GM23338 (cell line): ENCODE results near the gene HPD. TPM values are rescaled to one million over a fixed set of nuclear protein-coding genes. Genes with fewer than 3 reads are reported as not detected.

Source experiments
- ATAC-seq: fragments of 200-7000 bp; cut with Tn5 transposase; 3 replicates; pipeline ENCODE4 v1.9.1; 2020
- DNase-seq: peaks from one replicate; pipeline ENCODE4 v3.0.0-alpha.2; 2015; ENCODE audit warnings: low spot score
- H2AFZ ChIP-seq: fragments of 200-600 bp; sonication (generic); 2 replicates; pipeline ENCODE4 v1.8.0; 2016; ENCODE audit warnings: antibody characterized with exemption, mild to moderate bottlenecking, moderate library complexity
- H3F3A ChIP-seq: fragments of 200-600 bp; sonication (generic); replicated peaks from 2 replicates; pipeline ENCODE4 v1.8.0; 2017; ENCODE audit warnings: antibody characterized with exemption, mixed run types, low read depth
- H3K27ac ChIP-seq: fragments of 200-600 bp; sonication (generic); 2 replicates; pipeline ENCODE4 v1.6.1; 2016; ENCODE audit warnings: low read depth
- H3K27me3 ChIP-seq: fragments of 200-600 bp; sonication (generic); 2 replicates; pipeline ENCODE4 v1.8.0; 2016; ENCODE audit warnings: mild to moderate bottlenecking, mixed run types, moderate library complexity; ENCODE audit not compliant: insufficient read depth
- H3K36me3 ChIP-seq: fragments of 200-600 bp; sonication (generic); 2 replicates; pipeline ENCODE4 v1.8.0; 2016; ENCODE audit warnings: mild to moderate bottlenecking; ENCODE audit not compliant: insufficient read depth
- H3K4me1 ChIP-seq: fragments of 200-600 bp; sonication (generic); 2 replicates; pipeline ENCODE4 v1.8.0; 2016; ENCODE audit warnings: mild to moderate bottlenecking, moderate library complexity; ENCODE audit not compliant: insufficient read depth
- H3K4me2 ChIP-seq: fragments of 200-600 bp; sonication (generic); 2 replicates; pipeline ENCODE4 v1.7.1; 2017; ENCODE audit warnings: mixed run types
- H3K4me3 ChIP-seq: fragments of 200-600 bp; sonication (generic); 2 replicates; pipeline ENCODE4 v1.6.1; 2016; ENCODE audit warnings: mixed run types
- H3K79me2 ChIP-seq: fragments of 200-600 bp; sonication (generic); replicated peaks from 2 replicates; pipeline ENCODE4 v1.8.0; 2017; ENCODE audit warnings: mild to moderate bottlenecking; ENCODE audit not compliant: insufficient read depth
- H3K9me2 ChIP-seq: fragments of 200-600 bp; sonication (generic); 2 replicates; pipeline ENCODE4 v1.8.0; 2017; ENCODE audit not compliant: insufficient read depth
- H4K20me1 ChIP-seq: fragments of 200-600 bp; sonication (generic); replicated peaks from 2 replicates; pipeline ENCODE4 v1.8.0; 2017; ENCODE audit warnings: mild to moderate bottlenecking; ENCODE audit not compliant: insufficient read depth
- H3K27ac Mint-ChIP-seq: 2 replicates; pipeline ENCODE4 v1.8.0; 2020; ENCODE audit warnings: inconsistent platforms, mild to moderate bottlenecking, moderate library complexity, mixed read lengths
- H3K27me3 Mint-ChIP-seq: 3 replicates; pipeline ENCODE4 v1.8.0; 2022; ENCODE audit warnings: low read depth, mild to moderate bottlenecking, moderate library complexity, mixed read lengths, inconsistent platforms; ENCODE audit not compliant: insufficient read depth, poor library complexity
- H3K36me3 Mint-ChIP-seq: 3 replicates; pipeline ENCODE4 v1.8.0; 2021; ENCODE audit warnings: low read depth, mild to moderate bottlenecking, inconsistent platforms, moderate library complexity, mixed read lengths
- H3K4me1 Mint-ChIP-seq: 3 replicates; pipeline ENCODE4 v1.8.0; 2020; ENCODE audit warnings: mild to moderate bottlenecking, inconsistent platforms, mixed read lengths
- H3K4me3 Mint-ChIP-seq: 3 replicates; pipeline ENCODE4 v1.8.0; 2021; ENCODE audit warnings: moderate library complexity, mild to moderate bottlenecking, inconsistent platforms, mixed read lengths
- H3K9me3 Mint-ChIP-seq: 3 replicates; pipeline ENCODE4 v1.8.0; 2020; ENCODE audit warnings: moderate library complexity, mild to moderate bottlenecking, inconsistent platforms, mixed read lengths
- CREB1 ChIP-seq: fragments of 250-450 bp; sonication (Bioruptor Pico); IDR thresholded peaks from 2 replicates; pipeline ENCODE4 v1.5.0; 2020; ENCODE audit warnings: low read depth, mild to moderate bottlenecking, moderate library complexity
- EZH2phosphoT487 ChIP-seq: fragments of 200-600 bp; sonication (generic); IDR thresholded peaks from one replicate; pipeline ENCODE4 v1.8.1; 2018; ENCODE audit warnings: antibody characterized with exemption; ENCODE audit not compliant: unreplicated experiment
- JUNB ChIP-seq: IDR thresholded peaks from one replicate; pipeline ENCODE4 v1.6.1; 2016; ENCODE audit warnings: antibody characterized with exemption; ENCODE audit not compliant: unreplicated experiment
- NANOG ChIP-seq: IDR thresholded peaks from 2 replicates; pipeline ENCODE4 v1.6.1; 2016; ENCODE audit warnings: antibody characterized with exemption, borderline replicate concordance
- ZNF114 ChIP-seq: fragments of 250-450 bp; sonication (Bioruptor Pico); IDR thresholded peaks from 2 replicates; pipeline ENCODE4 v1.5.0; 2020; ENCODE audit warnings: mild to moderate bottlenecking, moderate library complexity
- ZNF331 ChIP-seq: fragments of 250-450 bp; sonication (Bioruptor Pico); IDR thresholded peaks from 2 replicates; pipeline ENCODE4 v1.5.0; 2020; ENCODE audit warnings: low read depth, mild to moderate bottlenecking, moderate library complexity
- ZNF462 ChIP-seq: fragments of 250-450 bp; sonication (Bioruptor Pico); IDR thresholded peaks from 2 replicates; pipeline ENCODE4 v1.5.0; 2020; ENCODE audit warnings: mild to moderate bottlenecking, moderate library complexity
- polyA plus RNA-seq: library from polyadenylated mRNA; unstranded; fragments of >200 nt; fragmentation: Nextera tagmentation; extraction: Ambion mirVana; gene quantifications from 2 replicates; pipeline ENCODE4 v1.2.1, GENCODE V29; 2016
- total RNA-seq: library from RNA; depleted of rRNA; stranded (reverse); fragments of >200 nt; shearing (Covaris generic); gene quantifications from 2 replicates; pipeline ENCODE4 v1.2.3, GENCODE V29; 2014
- TF ChIP-seq, protein P1 (sequence below): IDR thresholded peaks from 2 replicates; pipeline ENCODE4 v1.6.1; 2016; ENCODE audit warnings: antibody characterized with exemption
- TF ChIP-seq, protein P2 (sequence below): IDR thresholded peaks from one replicate; pipeline ENCODE4 v1.6.1; 2018; ENCODE audit warnings: antibody characterized with exemption; ENCODE audit not compliant: unreplicated experiment
- TF ChIP-seq, protein P3 (sequence below), 2 experiments: fragments of 200-600 bp in 1 of 2; sonication (generic) in 1 of 2; conservative IDR thresholded peaks; 2 replicates each; pipeline versions ENCODE4 v1.5.1 to v1.6.1; 2016 to 2017; ENCODE audit warnings: antibody characterized with exemption in 2 of 2, low read depth in 2 of 2, mild to moderate bottlenecking in 2 of 2, moderate library complexity in 1 of 2

The HPD gene
- total and polyA plus RNA-seq, 2 experiments from 2014 or later: not detected

DNA sequence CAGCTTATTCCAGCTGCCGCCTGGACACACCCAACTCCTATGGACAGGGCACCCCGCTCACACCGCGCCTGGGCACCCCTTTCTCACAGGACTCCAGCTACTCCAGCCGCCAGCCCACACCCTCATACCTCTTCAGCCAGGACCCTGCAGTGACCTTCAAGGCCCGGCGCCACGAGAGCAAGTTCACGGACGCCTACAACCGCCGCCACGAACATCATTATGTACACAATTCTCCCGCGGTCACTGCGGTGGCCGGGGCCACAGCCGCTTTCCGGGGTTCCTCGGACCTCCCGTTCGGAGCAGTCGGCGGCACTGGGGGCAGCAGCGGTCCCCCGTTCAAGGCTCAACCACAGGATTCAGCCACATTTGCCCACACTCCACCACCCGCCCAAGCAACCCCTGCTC lies 48.9 kb downstream of the HPD start:
- no peaks in the 10 kb centered on the region for H3K36me3 ChIP-seq
- peaks cover 15% of the 10 kb centered on the region; the same call in 1 of the 2 replicates for H4K20me1 ChIP-seq
- no peaks in the 10 kb centered on the region for H3K9me3 Mint-ChIP-seq
- ATAC-seq (no peak), DNase-seq (no peak)
- no peak for TF ChIP-seq NANOG
- TF ChIP-seq CREB1 (CRISPR knock-in tag): no peak
- TF ChIP-seq, protein P1, sequence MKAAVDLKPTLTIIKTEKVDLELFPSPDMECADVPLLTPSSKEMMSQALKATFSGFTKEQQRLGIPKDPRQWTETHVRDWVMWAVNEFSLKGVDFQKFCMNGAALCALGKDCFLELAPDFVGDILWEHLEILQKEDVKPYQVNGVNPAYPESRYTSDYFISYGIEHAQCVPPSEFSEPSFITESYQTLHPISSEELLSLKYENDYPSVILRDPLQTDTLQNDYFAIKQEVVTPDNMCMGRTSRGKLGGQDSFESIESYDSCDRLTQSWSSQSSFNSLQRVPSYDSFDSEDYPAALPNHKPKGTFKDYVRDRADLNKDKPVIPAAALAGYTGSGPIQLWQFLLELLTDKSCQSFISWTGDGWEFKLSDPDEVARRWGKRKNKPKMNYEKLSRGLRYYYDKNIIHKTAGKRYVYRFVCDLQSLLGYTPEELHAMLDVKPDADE: no peak
- TF ChIP-seq, protein P2, sequence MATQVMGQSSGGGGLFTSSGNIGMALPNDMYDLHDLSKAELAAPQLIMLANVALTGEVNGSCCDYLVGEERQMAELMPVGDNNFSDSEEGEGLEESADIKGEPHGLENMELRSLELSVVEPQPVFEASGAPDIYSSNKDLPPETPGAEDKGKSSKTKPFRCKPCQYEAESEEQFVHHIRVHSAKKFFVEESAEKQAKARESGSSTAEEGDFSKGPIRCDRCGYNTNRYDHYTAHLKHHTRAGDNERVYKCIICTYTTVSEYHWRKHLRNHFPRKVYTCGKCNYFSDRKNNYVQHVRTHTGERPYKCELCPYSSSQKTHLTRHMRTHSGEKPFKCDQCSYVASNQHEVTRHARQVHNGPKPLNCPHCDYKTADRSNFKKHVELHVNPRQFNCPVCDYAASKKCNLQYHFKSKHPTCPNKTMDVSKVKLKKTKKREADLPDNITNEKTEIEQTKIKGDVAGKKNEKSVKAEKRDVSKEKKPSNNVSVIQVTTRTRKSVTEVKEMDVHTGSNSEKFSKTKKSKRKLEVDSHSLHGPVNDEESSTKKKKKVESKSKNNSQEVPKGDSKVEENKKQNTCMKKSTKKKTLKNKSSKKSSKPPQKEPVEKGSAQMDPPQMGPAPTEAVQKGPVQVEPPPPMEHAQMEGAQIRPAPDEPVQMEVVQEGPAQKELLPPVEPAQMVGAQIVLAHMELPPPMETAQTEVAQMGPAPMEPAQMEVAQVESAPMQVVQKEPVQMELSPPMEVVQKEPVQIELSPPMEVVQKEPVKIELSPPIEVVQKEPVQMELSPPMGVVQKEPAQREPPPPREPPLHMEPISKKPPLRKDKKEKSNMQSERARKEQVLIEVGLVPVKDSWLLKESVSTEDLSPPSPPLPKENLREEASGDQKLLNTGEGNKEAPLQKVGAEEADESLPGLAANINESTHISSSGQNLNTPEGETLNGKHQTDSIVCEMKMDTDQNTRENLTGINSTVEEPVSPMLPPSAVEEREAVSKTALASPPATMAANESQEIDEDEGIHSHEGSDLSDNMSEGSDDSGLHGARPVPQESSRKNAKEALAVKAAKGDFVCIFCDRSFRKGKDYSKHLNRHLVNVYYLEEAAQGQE: no peak
- no peak for TF ChIP-seq ZNF331
- no peak for TF ChIP-seq JUNB
- TF ChIP-seq, protein P3, sequence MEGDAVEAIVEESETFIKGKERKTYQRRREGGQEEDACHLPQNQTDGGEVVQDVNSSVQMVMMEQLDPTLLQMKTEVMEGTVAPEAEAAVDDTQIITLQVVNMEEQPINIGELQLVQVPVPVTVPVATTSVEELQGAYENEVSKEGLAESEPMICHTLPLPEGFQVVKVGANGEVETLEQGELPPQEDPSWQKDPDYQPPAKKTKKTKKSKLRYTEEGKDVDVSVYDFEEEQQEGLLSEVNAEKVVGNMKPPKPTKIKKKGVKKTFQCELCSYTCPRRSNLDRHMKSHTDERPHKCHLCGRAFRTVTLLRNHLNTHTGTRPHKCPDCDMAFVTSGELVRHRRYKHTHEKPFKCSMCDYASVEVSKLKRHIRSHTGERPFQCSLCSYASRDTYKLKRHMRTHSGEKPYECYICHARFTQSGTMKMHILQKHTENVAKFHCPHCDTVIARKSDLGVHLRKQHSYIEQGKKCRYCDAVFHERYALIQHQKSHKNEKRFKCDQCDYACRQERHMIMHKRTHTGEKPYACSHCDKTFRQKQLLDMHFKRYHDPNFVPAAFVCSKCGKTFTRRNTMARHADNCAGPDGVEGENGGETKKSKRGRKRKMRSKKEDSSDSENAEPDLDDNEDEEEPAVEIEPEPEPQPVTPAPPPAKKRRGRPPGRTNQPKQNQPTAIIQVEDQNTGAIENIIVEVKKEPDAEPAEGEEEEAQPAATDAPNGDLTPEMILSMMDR (conservative IDR thresholded peaks at IDR 0.05; ENCODE audit: low read depth in 2 of 2): no peak
- H2AFZ ChIP-seq: no peak overlapping the region
- no peaks in the 10 kb centered on the region for H3K9me2 ChIP-seq
- H3K27ac Mint-ChIP-seq: no peak overlapping the region
- H3K79me2 ChIP-seq: peaks cover 66% of the 10 kb centered on the region
- H3F3A ChIP-seq: peaks cover 12% of the 10 kb centered on the region
- H3K4me1 ChIP-seq: peaks cover 39% of the 10 kb centered on the region
- peaks cover 45% of the 10 kb centered on the region for H3K4me1 Mint-ChIP-seq
- H3K27ac ChIP-seq: no peak overlapping the region
- no peaks in the 10 kb centered on the region for H3K27me3 ChIP-seq
- peak overlapping the region; percentile 21; the same call in 1 of the 3 replicates for H3K4me3 Mint-ChIP-seq
- peaks cover 27% of the 10 kb centered on the region for H3K27me3 Mint-ChIP-seq
- H3K4me3 ChIP-seq: no peak overlapping the region
- no peak overlapping the region for H3K4me2 ChIP-seq
- H3K36me3 Mint-ChIP-seq: peaks cover 46% of the 10 kb centered on the region

- no peak for ATAC-seq
- Histone ChIP-seq H3K9me2 (no peaks in the 10 kb centered on the region), H2AFZ (no peak overlapping the region), H3K36me3 (no peaks in the 10 kb centered on the region), H3K4me3 (no peak overlapping the region), H3K79me2 (peaks cover 66% of the 10 kb centered on the region), H3K4me2 (no peak overlapping the region), H4K20me1 (peaks cover 13% of the 10 kb centered on the region; the same call in 1 of the 2 replicates), H3K4me1 (peaks cover 39% of the 10 kb centered on the region), H3K27ac (no peak overlapping the region), H3F3A (peaks cover 11% of the 10 kb centered on the region), H3K27me3 (no peaks in the 10 kb centered on the region)
- Mint-ChIP-seq H3K9me3 (no peaks in the 10 kb centered on the region), H3K36me3 (peaks cover 45% of the 10 kb centered on the region), H3K4me1 (peaks cover 44% of the 10 kb centered on the region), H3K4me3 (no peak overlapping the region), H3K27ac (no peak overlapping the region), H3K27me3 (peaks cover 24% of the 10 kb centered on the region)
- DNase-seq: no peak
- TF ChIP-seq ZNF114 (CRISPR knock-in tag): no peak
- no peak for TF ChIP-seq ZNF462
- no peak for TF ChIP-seq EZH2phosphoT487
- TF ChIP-seq ZNF331: no peak
Observed at GRCh38 chr12:121808623-121809022, 50.0 kb downstream of the HPD start.
